ENCODE results near the gene TCF25. TPM values are rescaled to one million over a fixed set of nuclear protein-coding genes. Genes with fewer than 3 reads are reported as not detected.

TCF25 gene
- total and polyA plus RNA-seq, 8 donors, result 147 to 189 (median 160) TPM

- intact Hi-C loops (cut with DNase I), result no loop called here
- no peak for TF ChIP-seq CTCF (IDR thresholded peaks at IDR 0.05)
- Histone ChIP-seq H3K27me3 (no peaks in the 10 kb centered on the region), H3K27ac (no peak overlapping the region), H3K36me3 (peaks cover 0 to 42% of the 10 kb centered on the region in 2 donors), H3K4me3 (no peak overlapping the region), H3K4me1 (peaks cover 5 to 28% of the 10 kb centered on the region in 2 donors), H3K9me3 (no peaks in the 10 kb centered on the region)
- peak in 1 of 4 donors; percentile 41 for DNase-seq
- ATAC-seq, result no peak
Measured at GRCh38 chr16:89954462-89954861, 81.1 kb downstream of the TCF25 start.

GRCh38 chr16:89955001-89955685 is 81.8 kb downstream of the TCF25 start:
- Histone ChIP-seq H3K9me3 (no peaks in the 10 kb centered on the region), H3K4me3 (no peak overlapping the region), H3K27me3 (no peaks in the 10 kb centered on the region), H3K4me1 (peaks cover 0 to 22% of the 10 kb centered on the region in 2 donors), H3K36me3 (peaks cover 0 to 49% of the 10 kb centered on the region in 2 donors), H3K27ac (no peak overlapping the region)
- ATAC-seq (no peak), DNase-seq (peak in 1 of 4 donors; percentile 56)
- intact Hi-C loops (cut with DNase I), result no loop called here
- no peak for TF ChIP-seq CTCF (IDR thresholded peaks at IDR 0.05)

GRCh38 chr16:89956505-89957215 is 83.3 kb downstream of the TCF25 start:
- peak; percentile 39 for ATAC-seq
- TF ChIP-seq CTCF (IDR thresholded peaks at IDR 0.05), result no peak
- intact Hi-C loops (cut with DNase I), result no loop called here
- H3K27me3 ChIP-seq, result no peaks in the 10 kb centered on the region
- H3K4me3 ChIP-seq, result peak overlapping the region in 1 of 2 donors; percentile 36
- H3K36me3 ChIP-seq, result peaks cover 0 to 64% of the 10 kb centered on the region in 2 donors
- peak in 1 of 4 donors; percentile 72 for DNase-seq
- H3K4me1 ChIP-seq, result peaks cover 0 to 22% of the 10 kb centered on the region in 2 donors
- no peaks in the 10 kb centered on the region for H3K9me3 ChIP-seq
- peak overlapping the region; percentile 24 to 91 for H3K27ac ChIP-seq

GRCh38 chr16:89957216-89957785 is 83.9 kb downstream of the TCF25 start:
- Histone ChIP-seq H3K27me3 (no peaks in the 10 kb centered on the region), H3K9me3 (no peaks in the 10 kb centered on the region), H3K4me3 (peak overlapping the region in 1 of 2 donors; percentile 36), H3K4me1 (peaks cover 0 to 22% of the 10 kb centered on the region in 2 donors), H3K27ac (peak overlapping the region in 1 of 2 donors; percentile 91), H3K36me3 (peaks cover 0 to 70% of the 10 kb centered on the region in 2 donors)
- no peak for TF ChIP-seq CTCF (IDR thresholded peaks at IDR 0.05)
- ATAC-seq (no peak), DNase-seq (peak in 1 of 4 donors; percentile 76)
- intact Hi-C loops (cut with DNase I), result no loop called here

GRCh38 chr16:89958068-89958467 is 84.7 kb downstream of the TCF25 start:
- H3K4me1 ChIP-seq, result peaks cover 0 to 22% of the 10 kb centered on the region in 2 donors
- no peaks in the 10 kb centered on the region for H3K9me3 ChIP-seq
- H3K36me3 ChIP-seq, result peaks cover 0 to 77% of the 10 kb centered on the region in 2 donors
- intact Hi-C loops (cut with DNase I), result no loop called here
- ATAC-seq (peak; percentile 42), DNase-seq (peak in 1 of 4 donors; percentile 68)
- TF ChIP-seq CTCF (IDR thresholded peaks at IDR 0.05), result no peak
- peak overlapping the region in 1 of 2 donors; percentile 36 for H3K4me3 ChIP-seq
- H3K27ac ChIP-seq, result peak overlapping the region in 1 of 2 donors; percentile 91
- no peaks in the 10 kb centered on the region for H3K27me3 ChIP-seq
